Osteocyte (in vitro differentiated cells): ENCODE data around the gene KIF1C. TPM values are rescaled to one million over a fixed set of nuclear protein-coding genes. Genes with fewer than 3 reads are reported as not detected.

ENCODE experiments used
- DNase-seq: peaks from one replicate; pipeline ENCODE4 v3.0.0; 2021; ENCODE audit warnings: mixed read lengths; ENCODE audit not compliant: unreplicated experiment; ENCODE audit errors: extremely low spot score
- H3K27ac Mint-ChIP-seq: one replicate; pipeline ENCODE4 v1.8.0; 2021; ENCODE audit warnings: mild to moderate bottlenecking, mixed read lengths; ENCODE audit not compliant: unreplicated experiment
- H3K27me3 Mint-ChIP-seq: one replicate; pipeline ENCODE4 v1.8.0; 2021; ENCODE audit warnings: mixed read lengths; ENCODE audit not compliant: unreplicated experiment
- H3K36me3 Mint-ChIP-seq: one replicate; pipeline ENCODE4 v1.8.0; 2021; ENCODE audit warnings: mixed read lengths; ENCODE audit not compliant: unreplicated experiment
- H3K4me1 Mint-ChIP-seq: one replicate; pipeline ENCODE4 v1.8.0; 2021; ENCODE audit warnings: mixed read lengths; ENCODE audit not compliant: unreplicated experiment
- H3K4me3 Mint-ChIP-seq: one replicate; pipeline ENCODE4 v1.8.0; 2021; ENCODE audit warnings: mild to moderate bottlenecking, moderate library complexity, mixed read lengths; ENCODE audit not compliant: unreplicated experiment
- H3K9me3 Mint-ChIP-seq: one replicate; pipeline ENCODE4 v1.8.0; 2021; ENCODE audit warnings: mixed read lengths; ENCODE audit not compliant: unreplicated experiment
- CTCF ChIP-seq: fragments of 200-600 bp; sonication (generic); IDR thresholded peaks from 2 replicates; pipeline ENCODE4 v1.5.0; 2021; ENCODE audit warnings: antibody characterized with exemption, mild to moderate bottlenecking, moderate library complexity
- total RNA-seq: library from RNA; stranded (reverse); gene quantifications from 2 replicates; pipeline ENCODE4 v1.2.1, GENCODE V29; 2021

The KIF1C gene
- total RNA-seq, 1 donor from 2014 or later: 123 TPM

DNA sequence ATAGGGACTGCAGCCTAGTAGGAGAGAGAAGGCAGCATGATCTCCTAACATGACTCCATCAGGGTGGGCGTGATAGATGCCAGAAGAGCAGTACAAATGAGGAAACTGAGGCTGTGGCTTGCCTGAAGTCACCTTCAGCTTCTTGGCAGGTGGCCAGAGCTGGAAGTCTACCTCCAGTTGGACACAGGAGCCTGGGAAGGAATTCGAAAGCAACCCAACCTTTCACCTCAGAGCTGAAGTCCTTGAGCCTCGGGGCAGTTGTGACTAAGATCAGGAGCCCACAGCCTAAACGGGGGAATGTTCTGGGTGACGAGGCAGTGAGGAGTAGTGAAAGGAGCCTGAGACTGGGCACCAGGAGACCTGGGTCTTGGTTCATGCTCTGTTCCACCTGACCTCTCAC, 46.9 kb downstream of the KIF1C start:
- Mint-ChIP-seq H3K4me3 (no peak overlapping the region), H3K27ac (no peak overlapping the region), H3K9me3 (no peaks in the 10 kb centered on the region), H3K36me3 (no peaks in the 10 kb centered on the region), H3K27me3 (peaks cover 4% of the 10 kb centered on the region), H3K4me1 (no peaks in the 10 kb centered on the region)
- TF ChIP-seq CTCF: no peak
- DNase-seq: no peak

GRCh38 chr17:5045496-5045895, 47.7 kb downstream of the KIF1C start:
- no peak for DNase-seq
- H3K36me3 Mint-ChIP-seq: no peaks in the 10 kb centered on the region
- H3K4me3 Mint-ChIP-seq: no peak overlapping the region
- H3K9me3 Mint-ChIP-seq: no peaks in the 10 kb centered on the region
- no peak overlapping the region for H3K27ac Mint-ChIP-seq
- H3K4me1 Mint-ChIP-seq: no peaks in the 10 kb centered on the region
- no peaks in the 10 kb centered on the region for H3K27me3 Mint-ChIP-seq
- no peak for TF ChIP-seq CTCF

DNA sequence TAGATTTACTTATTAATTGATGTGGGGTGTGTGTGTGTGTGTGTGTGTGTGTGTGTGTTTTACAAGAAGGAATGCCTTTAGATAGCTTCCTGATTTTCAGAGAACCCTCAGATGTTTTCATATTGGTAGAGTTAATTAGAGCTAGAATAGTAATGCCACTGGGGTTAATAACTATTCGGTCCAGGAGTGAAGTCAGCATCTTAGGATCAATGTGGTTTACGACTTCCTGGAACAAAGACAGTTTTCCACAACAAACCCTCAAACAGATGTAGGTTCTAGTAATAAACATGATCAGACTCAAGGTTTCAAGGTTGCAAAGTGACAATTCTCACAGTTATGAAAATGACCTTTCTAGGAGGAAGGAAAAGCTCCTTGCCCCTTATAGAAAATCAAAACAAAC, 49.7 kb downstream of the KIF1C start:
- H3K4me1 Mint-ChIP-seq: no peaks in the 10 kb centered on the region
- TF ChIP-seq CTCF: no peak
- H3K36me3 Mint-ChIP-seq: no peaks in the 10 kb centered on the region
- no peak overlapping the region for H3K4me3 Mint-ChIP-seq
- H3K9me3 Mint-ChIP-seq: no peaks in the 10 kb centered on the region
- no peak overlapping the region for H3K27ac Mint-ChIP-seq
- no peaks in the 10 kb centered on the region for H3K27me3 Mint-ChIP-seq
- DNase-seq: no peak

DNA sequence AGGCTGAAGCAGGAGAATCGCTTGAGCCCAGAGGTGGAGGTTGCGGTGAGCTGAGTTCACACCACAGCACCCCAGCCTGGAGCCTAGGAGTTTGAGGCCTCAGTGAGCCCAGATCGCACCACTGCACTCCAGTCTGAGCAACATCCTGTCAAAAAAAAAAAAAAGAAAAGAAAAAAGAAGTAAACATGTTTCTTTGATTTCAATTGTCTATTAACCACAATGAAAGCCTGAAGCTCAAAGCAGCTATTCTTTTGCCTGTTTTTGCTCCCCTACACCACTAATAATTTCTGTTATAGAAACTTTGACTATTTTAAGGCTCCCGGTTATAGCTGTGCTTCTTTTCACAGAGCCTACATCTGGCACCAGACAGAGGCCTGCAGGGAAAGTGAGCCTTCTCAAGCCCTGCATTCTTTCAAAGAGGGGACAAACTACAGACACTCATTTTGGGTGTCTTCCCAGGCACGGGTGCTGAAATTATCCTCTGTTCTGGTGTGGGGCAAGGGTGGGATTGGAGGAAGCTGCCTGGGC, 51.6 kb downstream of the KIF1C start:
- Mint-ChIP-seq H3K4me3 (no peak overlapping the region), H3K36me3 (no peaks in the 10 kb centered on the region), H3K9me3 (no peaks in the 10 kb centered on the region), H3K27ac (no peak overlapping the region), H3K4me1 (no peaks in the 10 kb centered on the region), H3K27me3 (no peaks in the 10 kb centered on the region)
- no peak for TF ChIP-seq CTCF
- no peak for DNase-seq

DNA sequence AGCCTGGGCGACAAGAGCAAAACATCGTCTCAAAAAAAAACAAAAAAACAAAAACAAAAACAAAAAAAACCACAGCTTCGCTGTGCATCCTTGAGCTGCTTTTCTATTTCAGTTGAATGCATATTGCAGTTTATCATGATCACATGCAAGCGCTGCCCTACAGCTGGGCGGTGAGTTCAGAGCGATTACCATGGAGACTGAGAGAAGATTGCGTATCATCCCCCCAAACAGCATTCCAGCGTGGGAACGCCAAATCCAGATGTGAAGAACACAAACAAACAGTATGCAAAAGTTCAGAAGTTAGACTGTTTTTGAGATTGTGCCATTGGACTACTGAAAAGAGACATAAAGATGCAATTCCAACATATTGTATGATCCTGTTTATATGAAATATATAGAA, 52.5 kb downstream of the KIF1C start:
- H3K27ac Mint-ChIP-seq: no peak overlapping the region
- DNase-seq: no peak
- no peaks in the 10 kb centered on the region for H3K9me3 Mint-ChIP-seq
- TF ChIP-seq CTCF: no peak
- H3K4me1 Mint-ChIP-seq: no peaks in the 10 kb centered on the region
- no peaks in the 10 kb centered on the region for H3K36me3 Mint-ChIP-seq
- H3K4me3 Mint-ChIP-seq: no peak overlapping the region
- H3K27me3 Mint-ChIP-seq: no peaks in the 10 kb centered on the region
